Measurements from ENCODE around the gene PTPRS.

DNA sequence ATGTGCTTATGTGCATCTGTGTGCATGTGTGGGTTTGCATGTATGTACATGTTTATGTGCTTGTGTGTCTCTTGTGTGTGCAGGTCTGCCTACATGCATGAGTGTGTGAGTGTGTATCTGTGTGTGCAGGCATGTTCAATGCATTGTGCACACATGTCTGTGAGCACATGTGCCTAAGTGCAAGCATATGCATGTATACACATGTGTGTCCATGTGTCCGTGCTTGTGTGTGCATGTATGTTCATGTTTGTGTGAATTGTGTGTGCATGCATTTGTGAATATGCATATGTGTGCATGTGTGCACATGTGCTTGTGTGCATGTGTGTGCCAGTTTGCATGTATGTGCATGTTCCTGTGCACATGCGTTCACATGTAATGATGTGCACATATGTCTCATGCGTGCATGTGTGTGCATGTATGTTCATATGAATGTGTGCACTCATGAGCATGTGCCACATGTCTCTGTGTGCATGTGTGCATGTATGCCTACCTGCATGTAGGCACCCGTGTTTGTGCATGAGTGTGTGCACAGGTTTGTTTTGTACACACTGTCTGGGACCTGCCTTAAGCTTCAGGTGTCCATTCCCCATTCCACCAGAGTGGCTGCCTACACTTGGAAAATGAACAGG is 32.1 kb upstream of the PTPRS start:
- TF ChIP-seq GATA2 (IDR thresholded peaks at IDR 0.05; ENCODE audit: low read depth, low read length) (no peak), GATA3 (IDR thresholded peaks at IDR 0.05; ENCODE audit: low read depth, low read length) (no peak)

Data from SH-SY5Y (cell line).